Loucy (cell line): Measurements from ENCODE around the gene GNAO1.

Experiments
- H2AFZ ChIP-seq: fragments of 200-600 bp; sonication (generic); 2 replicates; pipeline ENCODE4 v1.6.0; 2016; ENCODE audit warnings: antibody characterized with exemption, mild to moderate bottlenecking, low read length, moderate library complexity
- H3F3A ChIP-seq: fragments of 200-600 bp; 2 replicates; pipeline ENCODE4 v1.6.0; 2016; ENCODE audit warnings: antibody characterized with exemption, low read depth, mild to moderate bottlenecking
- H3K27me3 ChIP-seq: fragments of 200-600 bp; sonication (generic); 2 replicates; pipeline ENCODE4 v1.6.1; 2014; ENCODE audit warnings: low read length, mild to moderate bottlenecking; ENCODE audit not compliant: insufficient read depth, poor library complexity, severe bottlenecking
- H3K36me3 ChIP-seq: fragments of 200-600 bp; sonication (generic); 2 replicates; pipeline ENCODE4 v1.6.1; 2016; ENCODE audit warnings: low read length; ENCODE audit not compliant: insufficient read depth
- H3K4me1 ChIP-seq: fragments of 200-600 bp; sonication (generic); 2 replicates; pipeline ENCODE4 v1.5.1; 2014; ENCODE audit warnings: low read length, mild to moderate bottlenecking; ENCODE audit not compliant: insufficient read depth, poor library complexity, severe bottlenecking
- H3K4me2 ChIP-seq: fragments of 200-600 bp; sonication (generic); 2 replicates; pipeline ENCODE4 v1.6.0; 2014; ENCODE audit warnings: antibody characterized with exemption, low read length, low read depth, mild to moderate bottlenecking; ENCODE audit not compliant: poor library complexity, severe bottlenecking
- H3K4me3 ChIP-seq: fragments of 200-600 bp; sonication (generic); 2 replicates; pipeline ENCODE4 v1.5.1; 2014; ENCODE audit warnings: low read length, mild to moderate bottlenecking, mixed read lengths; ENCODE audit not compliant: poor library complexity, severe bottlenecking
- H3K79me2 ChIP-seq: fragments of 200-600 bp; sonication (generic); 2 replicates; pipeline ENCODE4 v1.6.1; 2014; ENCODE audit warnings: low read length; ENCODE audit not compliant: insufficient read depth
- H3K9ac ChIP-seq: fragments of 200-600 bp; sonication (generic); 2 replicates; pipeline ENCODE4 v1.6.0; 2014; ENCODE audit warnings: mild to moderate bottlenecking, low read depth, low read length, moderate library complexity; ENCODE audit not compliant: poor library complexity, severe bottlenecking
- H3K9me2 ChIP-seq: fragments of 200-600 bp; sonication (generic); replicated peaks from 2 replicates; pipeline ENCODE4 v1.6.1; 2016; ENCODE audit warnings: low read depth, low read length, mixed read lengths
- H3K9me3 ChIP-seq: fragments of 200-600 bp; sonication (generic); 2 replicates; pipeline ENCODE4 v1.6.1; 2014; ENCODE audit warnings: mild to moderate bottlenecking, antibody characterized with exemption, low read length, low read depth; ENCODE audit not compliant: insufficient read depth
- H4K20me1 ChIP-seq: fragments of 200-600 bp; sonication (generic); 2 replicates; pipeline ENCODE4 v1.6.0; 2014; ENCODE audit warnings: antibody characterized with exemption, low read length, mild to moderate bottlenecking; ENCODE audit not compliant: insufficient read depth, poor library complexity, severe bottlenecking
- EZH2phosphoT487 ChIP-seq: fragments of 200-600 bp; IDR thresholded peaks from 2 replicates; pipeline ENCODE4 v1.6.1; 2018; ENCODE audit warnings: antibody characterized with exemption, mild to moderate bottlenecking, moderate library complexity, borderline replicate concordance
- TF ChIP-seq, protein P1 (sequence below): fragments of 200-600 bp; sonication (generic); conservative IDR thresholded peaks from 2 replicates; pipeline ENCODE4 v1.5.1; 2014; ENCODE audit warnings: mild to moderate bottlenecking, antibody characterized with exemption, low read length

Gene GNAO1

DNA sequence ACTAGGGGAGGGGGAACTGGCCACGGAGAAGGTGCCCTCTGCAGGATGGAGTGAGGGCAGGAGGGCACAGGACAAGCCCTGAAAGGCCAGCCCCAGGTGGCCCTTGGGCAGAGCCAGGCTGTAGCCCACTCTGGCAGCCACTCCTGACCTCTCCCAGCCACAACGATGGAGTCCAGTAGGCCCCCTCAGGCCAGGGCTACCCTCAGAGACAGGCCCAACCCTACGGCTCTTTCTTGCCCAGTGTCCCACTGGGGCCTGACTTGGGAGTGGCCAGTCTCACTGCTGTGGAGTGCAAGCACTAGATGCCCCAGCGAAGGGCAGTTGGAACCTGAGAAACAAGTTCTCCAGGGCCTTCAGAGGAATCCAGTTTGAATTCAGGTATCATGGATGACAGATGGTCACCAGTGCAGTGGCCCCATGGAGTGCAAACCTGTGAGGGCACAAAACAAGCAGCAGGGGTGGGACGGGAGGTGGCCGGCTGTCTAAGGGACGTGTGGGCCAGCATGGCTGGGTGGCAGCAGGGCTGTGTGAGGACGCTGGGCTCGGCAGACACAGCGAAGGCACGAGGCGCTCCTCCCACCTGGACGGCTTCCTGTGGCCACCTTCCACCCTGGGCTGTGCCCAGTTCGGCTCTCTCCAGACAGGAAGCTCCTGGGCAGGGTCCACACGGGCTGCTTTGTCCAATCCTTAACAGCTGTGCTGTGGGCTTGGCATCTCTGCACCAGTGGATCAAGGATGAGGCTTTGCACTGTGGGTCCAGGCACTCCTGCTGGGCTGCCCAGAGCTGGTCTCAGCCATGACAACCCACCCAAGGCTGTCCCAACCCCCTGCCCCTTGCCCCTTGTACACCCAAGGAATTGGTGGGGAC, 162.0 kb downstream of the GNAO1 start:
- H2AFZ ChIP-seq = no peak overlapping the region
- no peaks in the 10 kb centered on the region for H3K27me3 ChIP-seq
- H3K79me2 ChIP-seq = no peaks in the 10 kb centered on the region
- no peaks in the 10 kb centered on the region for H3K9me3 ChIP-seq
- no peaks in the 10 kb centered on the region for H3K9me2 ChIP-seq
- H3K36me3 ChIP-seq = no peaks in the 10 kb centered on the region
- no peaks in the 10 kb centered on the region for H3K4me1 ChIP-seq
- no peak overlapping the region for H3K4me3 ChIP-seq
- H3K4me2 ChIP-seq = no peak overlapping the region
- no peaks in the 10 kb centered on the region for H3F3A ChIP-seq
- TF ChIP-seq, protein P1, sequence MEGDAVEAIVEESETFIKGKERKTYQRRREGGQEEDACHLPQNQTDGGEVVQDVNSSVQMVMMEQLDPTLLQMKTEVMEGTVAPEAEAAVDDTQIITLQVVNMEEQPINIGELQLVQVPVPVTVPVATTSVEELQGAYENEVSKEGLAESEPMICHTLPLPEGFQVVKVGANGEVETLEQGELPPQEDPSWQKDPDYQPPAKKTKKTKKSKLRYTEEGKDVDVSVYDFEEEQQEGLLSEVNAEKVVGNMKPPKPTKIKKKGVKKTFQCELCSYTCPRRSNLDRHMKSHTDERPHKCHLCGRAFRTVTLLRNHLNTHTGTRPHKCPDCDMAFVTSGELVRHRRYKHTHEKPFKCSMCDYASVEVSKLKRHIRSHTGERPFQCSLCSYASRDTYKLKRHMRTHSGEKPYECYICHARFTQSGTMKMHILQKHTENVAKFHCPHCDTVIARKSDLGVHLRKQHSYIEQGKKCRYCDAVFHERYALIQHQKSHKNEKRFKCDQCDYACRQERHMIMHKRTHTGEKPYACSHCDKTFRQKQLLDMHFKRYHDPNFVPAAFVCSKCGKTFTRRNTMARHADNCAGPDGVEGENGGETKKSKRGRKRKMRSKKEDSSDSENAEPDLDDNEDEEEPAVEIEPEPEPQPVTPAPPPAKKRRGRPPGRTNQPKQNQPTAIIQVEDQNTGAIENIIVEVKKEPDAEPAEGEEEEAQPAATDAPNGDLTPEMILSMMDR = no peak
- no peak for TF ChIP-seq EZH2phosphoT487
- no peaks in the 10 kb centered on the region for H4K20me1 ChIP-seq
- no peak overlapping the region for H3K9ac ChIP-seq

DNA sequence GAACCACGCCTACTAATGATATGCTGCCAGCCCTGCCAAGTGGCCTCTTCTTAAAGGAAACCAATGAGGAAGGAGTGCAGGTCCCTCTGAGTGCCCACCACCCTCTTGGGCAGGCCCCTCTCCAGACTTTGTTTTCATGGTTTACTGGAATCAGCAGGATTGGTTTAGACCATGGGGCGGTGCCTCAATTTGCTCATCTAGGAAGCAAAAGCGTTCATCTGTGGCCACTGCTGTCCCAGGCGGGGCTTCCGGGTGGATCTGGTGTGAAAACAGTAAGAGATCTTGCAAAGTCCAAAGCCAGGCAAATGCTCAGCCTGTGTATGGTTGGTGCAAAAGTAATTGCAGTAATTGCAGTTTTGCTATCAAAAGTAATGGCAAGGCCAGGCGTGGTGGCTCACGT, 162.7 kb downstream of the GNAO1 start:
- Histone ChIP-seq H3K4me2 (no peak overlapping the region), H3K9me3 (no peaks in the 10 kb centered on the region), H4K20me1 (no peaks in the 10 kb centered on the region), H3K4me1 (no peaks in the 10 kb centered on the region), H2AFZ (no peak overlapping the region), H3K79me2 (no peaks in the 10 kb centered on the region), H3K9ac (no peak overlapping the region), H3K36me3 (no peaks in the 10 kb centered on the region), H3K9me2 (no peaks in the 10 kb centered on the region), H3F3A (no peaks in the 10 kb centered on the region), H3K27me3 (no peaks in the 10 kb centered on the region), H3K4me3 (no peak overlapping the region)
- TF ChIP-seq, protein P1 = no peak
- no peak for TF ChIP-seq EZH2phosphoT487

DNA sequence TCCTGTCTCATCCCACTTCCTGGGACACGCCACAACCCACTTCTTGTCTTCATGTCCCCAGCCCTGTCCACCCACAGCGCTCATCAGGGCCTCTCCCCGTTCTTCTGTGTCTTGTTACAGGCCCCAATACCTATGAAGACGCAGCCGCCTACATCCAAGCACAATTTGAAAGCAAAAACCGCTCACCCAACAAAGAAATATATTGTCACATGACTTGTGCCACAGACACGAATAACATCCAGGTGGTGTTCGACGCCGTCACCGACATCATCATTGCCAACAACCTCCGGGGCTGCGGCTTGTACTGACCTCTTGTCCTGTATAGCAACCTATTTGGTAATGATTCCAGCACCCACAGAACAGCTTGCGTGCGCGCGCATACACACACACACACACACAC, 163.5 kb downstream of the GNAO1 start:
- Histone ChIP-seq H3K4me3 (no peak overlapping the region), H2AFZ (no peak overlapping the region), H3F3A (no peaks in the 10 kb centered on the region), H3K79me2 (no peaks in the 10 kb centered on the region), H3K9me2 (no peaks in the 10 kb centered on the region), H3K4me1 (no peaks in the 10 kb centered on the region), H3K4me2 (no peak overlapping the region), H3K9me3 (no peaks in the 10 kb centered on the region), H4K20me1 (no peaks in the 10 kb centered on the region), H3K36me3 (no peaks in the 10 kb centered on the region; the same call in 1 of the 2 replicates), H3K27me3 (no peaks in the 10 kb centered on the region), H3K9ac (no peak overlapping the region)
- no peak for TF ChIP-seq EZH2phosphoT487
- TF ChIP-seq, protein P1 = no peak
